Measurements from ENCODE around the gene FOXN1.
A peak's percentile ranks its signal among the peaks of the same experiment; 100 is the strongest.
"Not testable (repeated sequence)": the region's sequence is repeated elsewhere in the genome, so short reads cannot be mapped to it uniquely, and the experiment has no call there.

Gene FOXN1, protein sequence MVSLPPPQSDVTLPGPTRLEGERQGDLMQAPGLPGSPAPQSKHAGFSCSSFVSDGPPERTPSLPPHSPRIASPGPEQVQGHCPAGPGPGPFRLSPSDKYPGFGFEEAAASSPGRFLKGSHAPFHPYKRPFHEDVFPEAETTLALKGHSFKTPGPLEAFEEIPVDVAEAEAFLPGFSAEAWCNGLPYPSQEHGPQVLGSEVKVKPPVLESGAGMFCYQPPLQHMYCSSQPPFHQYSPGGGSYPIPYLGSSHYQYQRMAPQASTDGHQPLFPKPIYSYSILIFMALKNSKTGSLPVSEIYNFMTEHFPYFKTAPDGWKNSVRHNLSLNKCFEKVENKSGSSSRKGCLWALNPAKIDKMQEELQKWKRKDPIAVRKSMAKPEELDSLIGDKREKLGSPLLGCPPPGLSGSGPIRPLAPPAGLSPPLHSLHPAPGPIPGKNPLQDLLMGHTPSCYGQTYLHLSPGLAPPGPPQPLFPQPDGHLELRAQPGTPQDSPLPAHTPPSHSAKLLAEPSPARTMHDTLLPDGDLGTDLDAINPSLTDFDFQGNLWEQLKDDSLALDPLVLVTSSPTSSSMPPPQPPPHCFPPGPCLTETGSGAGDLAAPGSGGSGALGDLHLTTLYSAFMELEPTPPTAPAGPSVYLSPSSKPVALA

DNA sequence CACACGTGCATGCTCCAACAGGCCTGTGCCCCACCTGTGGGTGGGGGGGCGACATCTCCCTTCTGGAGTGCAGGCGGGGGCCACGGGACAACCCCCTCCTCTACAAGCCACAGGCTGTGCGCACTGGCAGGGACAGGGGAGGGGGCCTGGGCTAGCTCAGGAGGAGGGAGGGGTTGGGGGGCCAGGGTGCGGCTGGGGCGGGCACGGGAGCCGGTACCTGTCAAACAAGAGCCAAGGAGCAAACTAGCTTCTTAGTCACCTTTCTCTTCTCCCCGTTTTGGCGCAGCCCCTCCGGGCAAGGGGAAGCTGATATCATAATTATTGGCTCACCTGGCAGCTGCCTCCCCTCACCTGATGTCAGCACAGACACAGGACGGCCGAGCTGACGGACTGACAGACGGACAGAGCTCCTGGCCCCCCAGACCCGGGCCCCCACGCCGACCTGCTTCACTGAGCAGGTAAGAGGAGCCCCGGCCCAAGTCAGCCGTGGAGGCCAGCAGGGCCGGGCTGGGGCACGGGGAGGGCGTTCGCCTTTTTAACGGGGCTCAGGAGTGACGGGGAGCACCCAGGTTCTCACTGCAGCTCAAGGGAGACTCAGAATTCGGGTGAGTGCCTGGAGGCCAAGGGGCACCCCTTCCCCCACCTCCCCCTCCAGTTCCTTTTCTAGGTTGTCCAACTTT is at the start of gene FOXN1:
Gene FOXN1, plus strand, starts transcription at position 363 of the 680 bp plus-strand sequence. CDS start 17,622 bp downstream, outside the sequence.
- no peak for DNase-seq (ENCODE audit: low spot score)

DNA sequence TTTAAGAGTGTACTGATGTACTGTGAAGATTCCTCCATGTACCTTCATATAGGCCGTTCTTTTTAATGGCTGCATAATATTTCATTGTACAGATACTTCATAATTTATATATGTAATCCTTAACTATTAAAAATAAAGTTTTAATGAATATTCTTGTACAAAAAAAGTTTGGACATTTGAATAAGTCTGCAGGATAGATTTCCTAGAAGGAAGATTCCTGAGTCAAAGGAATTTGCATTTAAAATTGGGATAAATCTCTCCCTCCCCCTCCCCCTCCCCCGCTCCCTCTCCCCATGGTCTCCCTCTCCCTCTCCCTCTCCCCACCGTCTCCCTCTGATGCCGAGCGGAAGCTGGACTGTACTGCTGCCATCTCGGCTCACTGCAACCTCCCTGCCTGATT is 48.3 kb upstream of the FOXN1 start:
- DNase-seq (ENCODE audit: low spot score) = no peak

DNA sequence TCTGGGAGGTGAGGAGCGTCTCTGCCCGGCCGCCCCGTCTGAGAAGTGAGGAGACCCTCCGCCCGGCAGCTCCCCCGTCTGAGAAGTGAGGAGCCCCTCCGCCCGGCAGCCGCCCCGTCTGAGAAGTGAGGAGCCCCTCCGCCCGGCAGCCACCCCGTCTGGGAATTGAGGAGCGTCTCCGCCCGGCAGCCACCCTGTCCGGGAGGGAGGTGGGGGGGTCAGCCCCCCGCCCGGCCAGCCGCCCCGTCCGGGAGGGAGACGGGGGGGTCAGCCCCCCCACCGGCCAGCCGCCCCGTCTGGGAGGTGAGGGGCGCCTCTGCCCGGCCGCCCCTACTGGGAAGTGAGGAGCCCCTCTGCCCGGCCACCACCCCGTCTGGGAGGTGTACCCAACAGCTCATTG is 47.3 kb upstream of the FOXN1 start:
- DNase-seq (ENCODE audit: low spot score) = not testable (repeated sequence)

DNA sequence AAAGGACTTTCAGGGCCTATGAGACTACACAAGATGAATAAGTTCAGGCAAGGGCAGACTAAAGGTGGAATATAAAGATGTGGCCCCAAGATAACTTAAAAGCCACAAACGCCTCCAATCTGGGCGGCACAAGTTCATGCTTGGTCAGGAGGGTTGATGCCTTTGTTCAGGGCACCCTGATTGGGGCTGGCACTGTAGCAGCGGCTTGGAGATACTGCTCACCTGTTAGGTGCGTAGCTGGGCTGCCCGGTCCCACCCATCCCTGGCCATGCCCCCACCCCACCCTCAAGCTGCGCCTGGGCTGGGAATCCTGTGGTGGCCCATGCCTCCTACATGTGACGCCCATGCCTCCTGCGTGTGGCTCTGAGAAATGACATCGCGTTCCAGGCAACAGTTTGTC is 45.2 kb upstream of the FOXN1 start:
- DNase-seq (ENCODE audit: low spot score) = no peak

DNA sequence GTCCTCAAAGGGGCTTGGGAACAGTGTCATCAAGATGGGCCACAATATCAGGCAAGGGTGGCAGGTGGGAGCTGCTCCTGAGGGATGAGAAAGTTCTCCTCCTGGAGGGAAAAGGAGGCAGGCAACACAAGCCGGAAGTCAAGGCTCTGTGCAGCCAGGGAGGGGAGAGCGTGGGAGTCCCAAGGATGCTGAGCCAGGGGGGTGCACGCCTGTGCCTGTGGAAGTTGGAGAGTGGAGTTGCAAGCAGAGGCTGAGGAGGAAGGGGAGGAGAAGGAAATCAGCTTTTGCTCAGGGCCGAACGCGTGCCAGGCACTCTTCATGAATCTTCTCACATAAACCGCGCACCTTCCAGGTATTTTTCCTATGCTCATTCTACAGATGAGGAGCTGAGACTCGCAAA is 40.1 kb upstream of the FOXN1 start:
- DNase-seq (ENCODE audit: low spot score) = no peak

DNA sequence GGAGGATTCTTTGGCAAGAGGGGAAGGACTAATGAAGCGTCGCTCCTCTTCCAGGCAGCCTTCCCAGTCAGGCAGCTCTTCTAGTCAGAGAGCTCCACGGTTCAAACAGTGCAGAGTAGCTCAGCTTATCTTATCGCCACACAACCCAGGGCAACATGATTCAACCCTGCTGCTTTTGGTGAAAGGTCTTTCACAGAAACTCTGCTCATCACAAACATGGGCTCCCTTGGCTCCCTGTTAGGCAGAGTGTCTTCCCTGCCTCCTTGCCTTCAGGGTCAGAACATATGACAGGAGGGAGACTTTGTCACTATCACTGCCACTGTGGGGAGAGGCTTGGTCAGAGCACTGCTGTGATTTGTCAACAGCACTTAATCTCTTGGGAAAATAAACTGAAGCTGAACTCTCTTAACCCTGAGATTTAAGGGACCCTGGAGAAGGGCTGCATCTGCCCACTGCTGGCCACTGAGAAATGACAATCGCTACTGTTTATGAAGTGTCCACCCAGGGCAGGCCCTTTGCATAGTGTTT is 39.6 kb upstream of the FOXN1 start:
- peak; percentile 6 for DNase-seq (ENCODE audit: low spot score)

DNA sequence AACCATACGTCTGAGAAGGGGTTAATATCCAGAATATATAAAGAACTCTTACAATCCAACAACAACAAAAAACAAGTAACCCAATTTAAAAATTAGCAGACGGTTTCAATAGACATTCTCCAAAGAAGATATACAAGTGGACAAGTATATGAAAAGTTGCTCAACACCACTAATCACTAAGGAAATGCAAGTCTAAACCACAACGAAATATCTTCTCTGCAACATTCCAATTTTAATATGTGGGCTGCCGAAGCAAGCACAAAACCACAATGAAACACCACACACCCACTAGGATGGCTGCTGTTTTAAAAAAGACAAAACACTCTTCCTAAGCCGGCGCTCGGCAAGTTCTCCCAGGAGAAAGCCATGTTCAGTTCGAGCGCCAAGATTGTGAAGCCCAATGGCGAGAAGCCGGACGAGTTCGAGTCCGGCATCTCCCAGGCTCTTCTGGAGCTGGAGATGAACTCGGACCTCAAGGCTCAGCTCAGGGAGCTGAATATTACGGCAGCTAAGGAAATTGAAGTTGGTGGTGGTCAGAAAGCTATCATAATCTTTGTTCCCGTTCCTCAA is 38.6 kb upstream of the FOXN1 start:
- no peak for DNase-seq (ENCODE audit: low spot score)

DNA sequence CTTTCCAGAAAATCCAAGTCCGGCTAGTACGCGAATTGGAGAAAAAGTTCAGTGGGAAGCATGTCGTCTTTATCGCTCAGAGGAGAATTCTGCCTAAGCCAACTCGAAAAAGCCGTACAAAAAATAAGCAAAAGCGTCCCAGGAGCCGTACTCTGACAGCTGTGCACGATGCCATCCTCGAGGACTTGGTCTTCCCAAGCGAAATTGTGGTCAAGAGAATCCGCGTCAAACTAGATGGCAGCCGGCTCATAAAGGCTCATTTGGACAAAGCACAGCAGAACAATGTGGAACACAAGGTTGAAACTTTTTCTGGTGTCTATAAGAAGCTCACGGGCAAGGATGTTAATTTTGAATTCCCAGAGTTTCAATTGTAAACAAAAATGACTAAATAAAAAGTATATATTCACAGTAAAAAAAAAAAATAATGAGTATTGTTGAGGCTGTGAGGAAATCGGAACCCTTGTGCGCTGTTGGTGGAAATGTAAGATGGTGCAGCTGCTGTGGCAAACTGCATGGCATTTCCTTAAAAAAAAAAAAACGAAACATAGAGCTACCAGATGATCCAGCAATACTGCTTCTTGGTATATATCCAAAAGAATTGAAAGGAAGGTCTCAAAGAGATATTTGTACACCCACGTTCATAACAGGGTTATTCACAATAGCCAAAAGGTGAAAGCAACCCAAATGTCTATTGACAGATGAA is 38.0 kb upstream of the FOXN1 start:
- not testable (repeated sequence) for DNase-seq (ENCODE audit: low spot score)

DNA sequence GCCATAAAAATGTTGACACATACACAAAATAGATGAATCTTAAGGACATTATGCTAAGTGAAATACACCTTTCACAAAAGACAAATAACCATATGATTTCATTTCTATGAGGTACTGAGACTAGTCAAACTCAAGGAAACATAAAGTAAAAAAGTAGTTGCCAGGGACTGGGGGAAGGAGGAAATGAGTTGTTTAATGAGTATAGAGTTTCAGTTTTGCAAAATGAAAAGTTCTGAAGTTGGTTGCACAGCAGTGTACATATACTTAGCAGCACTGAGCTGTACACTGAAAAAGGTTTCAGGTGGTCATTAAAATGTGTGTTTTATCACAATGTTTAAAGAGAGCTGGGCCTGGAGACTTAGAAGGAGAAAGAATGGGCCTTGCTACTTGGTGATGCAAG is 37.4 kb upstream of the FOXN1 start:
- no peak for DNase-seq (ENCODE audit: low spot score)

DNA sequence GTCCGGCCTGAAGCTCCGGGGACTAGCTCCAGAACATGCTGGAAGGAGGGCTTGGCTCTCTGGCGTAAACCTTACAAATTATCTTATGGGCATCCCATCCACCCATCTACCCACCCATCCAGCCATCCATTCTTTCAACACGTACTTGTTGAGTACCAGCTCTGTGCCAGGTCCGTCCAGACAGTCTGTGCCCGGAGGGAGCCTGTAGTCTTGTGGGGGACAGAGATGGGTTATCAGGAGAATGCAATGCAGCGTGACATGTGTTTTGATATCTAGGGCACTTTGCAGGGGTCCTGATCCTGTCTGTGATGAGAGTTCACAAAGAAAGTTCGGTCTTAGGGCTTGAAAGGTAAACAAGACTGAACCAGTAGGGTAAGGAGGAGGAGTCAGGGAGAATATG is 36.8 kb upstream of the FOXN1 start:
- no peak for DNase-seq (ENCODE audit: low spot score)

DNA sequence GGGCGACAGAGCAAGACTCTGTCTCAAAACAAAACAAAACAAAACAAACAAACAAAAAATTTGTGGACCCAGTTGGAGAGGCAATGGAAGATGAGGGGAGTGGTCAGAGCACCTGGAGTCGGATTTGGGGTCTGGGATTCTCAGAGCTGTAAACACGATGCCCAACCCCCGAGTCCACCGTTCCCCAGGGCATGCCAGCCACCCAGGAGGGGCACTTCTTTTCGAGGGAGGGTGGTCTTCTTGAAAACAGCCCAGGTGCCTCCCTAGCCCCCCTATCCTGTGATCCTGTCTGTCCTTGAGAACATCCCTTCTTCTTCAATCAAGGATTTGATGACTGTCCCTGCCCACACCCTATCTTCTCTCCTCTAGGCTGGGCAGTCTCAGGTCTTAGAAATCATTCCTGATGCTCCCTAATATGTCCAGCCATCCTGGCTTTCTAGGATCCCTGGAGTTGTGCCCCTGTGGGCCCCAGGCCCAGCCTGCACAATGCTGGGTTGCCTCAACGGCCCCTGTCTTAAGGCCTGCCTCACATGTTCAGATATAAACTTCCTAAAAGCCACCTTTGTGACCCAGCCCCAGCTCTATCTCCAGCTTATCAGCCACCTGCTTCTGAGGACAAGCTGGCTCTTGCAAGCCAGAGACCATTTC is 35.8 kb upstream of the FOXN1 start:
- no peak for DNase-seq (ENCODE audit: low spot score)

DNA sequence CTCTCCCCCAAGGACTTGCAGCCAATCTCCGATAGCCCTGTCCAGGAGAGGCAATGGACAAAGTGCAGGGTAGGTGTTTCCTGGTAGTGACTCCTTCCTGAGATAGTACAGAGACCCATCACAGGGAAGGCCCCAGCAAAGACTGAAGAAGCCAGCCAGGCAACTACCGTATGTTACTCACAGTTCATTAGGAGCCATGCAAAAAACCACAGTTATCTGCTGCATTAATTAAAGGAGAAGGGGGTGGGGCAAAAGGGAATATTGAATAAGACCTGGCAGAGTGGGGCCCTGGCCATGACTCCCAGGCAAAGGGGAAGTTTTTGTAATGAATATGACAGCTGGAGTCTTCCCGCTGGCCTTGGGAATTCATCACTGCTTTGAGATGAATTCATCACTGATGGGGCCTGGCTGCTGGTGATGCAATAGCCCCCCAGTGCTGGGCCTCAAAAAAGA is 35.2 kb upstream of the FOXN1 start:
- no peak for DNase-seq (ENCODE audit: low spot score)

DNA sequence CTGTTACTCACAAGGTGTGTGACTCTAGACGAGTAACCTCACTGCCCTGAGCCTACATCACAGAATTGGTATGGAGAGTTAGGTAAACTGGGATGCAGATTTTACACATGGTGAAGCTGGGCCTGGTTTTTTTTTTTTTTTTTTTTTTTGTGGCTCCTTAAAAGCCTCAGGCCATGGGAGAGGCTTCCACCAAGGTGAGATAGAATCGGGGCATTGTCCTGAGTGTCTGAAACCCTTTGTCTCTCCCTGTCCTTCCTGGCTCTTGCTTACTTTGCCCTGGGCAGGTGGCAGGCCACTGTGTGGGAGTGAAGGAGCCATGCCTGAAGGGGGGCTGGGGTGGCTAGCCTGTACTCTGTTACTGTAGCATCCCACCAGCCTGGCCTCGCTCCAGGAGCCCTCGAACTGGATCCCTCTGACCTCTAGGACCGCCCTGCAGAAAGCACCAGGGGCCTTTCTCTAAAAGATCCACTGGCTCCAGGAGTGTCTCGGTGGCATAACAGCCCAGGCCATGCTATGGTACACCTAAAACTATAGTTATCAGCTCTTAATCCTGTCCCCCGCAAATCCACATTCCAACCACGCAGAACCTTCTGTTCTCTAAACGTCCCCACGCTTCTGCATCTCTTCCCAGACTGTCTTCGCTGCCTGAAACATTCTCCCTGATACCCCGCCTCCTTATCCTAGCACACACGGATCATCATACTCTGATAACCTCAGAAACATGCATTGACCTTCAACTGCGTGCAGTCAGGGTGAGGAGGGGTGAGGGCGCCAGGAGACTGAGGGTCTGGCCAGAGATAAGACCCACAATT is 34.4 kb upstream of the FOXN1 start:
- DNase-seq (ENCODE audit: low spot score) = no peak

DNA sequence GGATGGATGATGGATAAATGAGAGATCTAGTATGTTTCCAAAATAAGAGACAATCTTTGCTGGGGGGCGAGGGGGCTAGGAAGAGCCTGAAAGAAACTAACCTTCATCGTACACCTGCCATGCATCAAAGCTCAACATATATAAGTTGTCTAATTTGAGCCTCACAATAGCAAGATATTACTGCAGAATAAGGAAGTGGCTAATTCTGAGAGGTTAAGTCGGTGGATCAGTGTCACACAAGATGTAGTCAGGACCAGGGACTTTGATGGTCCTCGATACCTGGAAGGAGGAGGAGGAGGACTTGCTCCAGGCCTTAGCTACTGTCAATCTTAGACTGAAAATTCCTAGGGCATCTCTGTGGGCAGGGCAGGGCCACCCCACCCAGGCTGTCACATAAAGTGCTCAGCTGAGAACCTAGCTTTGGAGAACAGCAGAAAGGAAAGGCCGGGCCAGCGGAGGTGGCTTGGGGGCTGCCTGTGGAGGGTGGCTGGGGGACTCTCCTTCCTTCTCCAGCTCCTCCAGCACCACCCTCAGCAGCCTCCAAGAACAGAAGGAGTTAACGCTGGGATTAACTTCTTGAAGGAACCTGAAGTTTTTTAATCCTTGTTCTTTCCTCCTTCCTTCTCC is 33.2 kb upstream of the FOXN1 start:
- DNase-seq (ENCODE audit: low spot score) = no peak

DNA sequence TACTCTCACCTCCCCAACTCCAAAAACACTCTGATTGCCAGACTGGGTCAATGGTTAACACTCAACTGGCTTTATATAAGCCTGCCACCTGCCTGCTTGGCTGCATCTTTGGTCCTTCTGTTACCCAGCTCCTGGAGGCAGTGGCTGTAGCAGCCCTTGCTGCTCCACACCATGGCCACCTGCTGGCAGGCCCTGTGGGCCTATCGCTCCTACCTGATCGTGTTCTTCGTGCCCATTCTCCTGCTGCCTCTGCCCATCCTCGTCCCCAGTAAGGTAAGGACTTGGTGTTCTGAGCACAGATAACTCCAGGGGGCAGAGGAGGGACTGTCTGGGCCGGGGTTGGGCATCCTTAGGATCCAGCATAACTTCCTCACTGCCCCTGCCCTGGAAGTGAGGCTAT is 32.6 kb upstream of the FOXN1 start, which contains the start of gene SLC13A2:
Gene SLC13A2, plus strand, starts transcription at position 103 of the 400 bp plus-strand sequence. Its CDS starts 69 bp downstream, at position 172.
- no peak for DNase-seq (ENCODE audit: low spot score)

DNA sequence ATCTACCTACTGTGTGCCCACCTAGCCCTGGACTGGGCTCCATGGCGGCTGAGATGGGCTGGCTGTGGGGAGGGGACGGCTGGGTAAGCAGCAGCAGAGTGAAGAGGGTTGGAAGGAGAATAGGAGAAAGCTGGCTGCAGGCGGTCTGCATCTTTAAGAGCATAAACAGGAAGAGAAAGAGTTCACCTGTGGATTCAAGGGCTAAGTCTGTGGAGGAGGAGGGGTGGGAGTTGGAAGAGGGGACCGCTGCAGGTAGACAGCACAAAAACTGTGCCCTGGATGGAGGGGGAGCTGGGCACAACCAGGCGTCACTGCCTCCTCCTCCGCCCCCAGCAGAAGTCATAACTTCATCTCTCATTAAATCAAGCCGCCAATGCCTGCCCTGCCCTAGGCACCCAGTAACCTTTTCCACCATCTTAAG is 32.0 kb upstream of the FOXN1 start:
- no peak for DNase-seq (ENCODE audit: low spot score)

DNA sequence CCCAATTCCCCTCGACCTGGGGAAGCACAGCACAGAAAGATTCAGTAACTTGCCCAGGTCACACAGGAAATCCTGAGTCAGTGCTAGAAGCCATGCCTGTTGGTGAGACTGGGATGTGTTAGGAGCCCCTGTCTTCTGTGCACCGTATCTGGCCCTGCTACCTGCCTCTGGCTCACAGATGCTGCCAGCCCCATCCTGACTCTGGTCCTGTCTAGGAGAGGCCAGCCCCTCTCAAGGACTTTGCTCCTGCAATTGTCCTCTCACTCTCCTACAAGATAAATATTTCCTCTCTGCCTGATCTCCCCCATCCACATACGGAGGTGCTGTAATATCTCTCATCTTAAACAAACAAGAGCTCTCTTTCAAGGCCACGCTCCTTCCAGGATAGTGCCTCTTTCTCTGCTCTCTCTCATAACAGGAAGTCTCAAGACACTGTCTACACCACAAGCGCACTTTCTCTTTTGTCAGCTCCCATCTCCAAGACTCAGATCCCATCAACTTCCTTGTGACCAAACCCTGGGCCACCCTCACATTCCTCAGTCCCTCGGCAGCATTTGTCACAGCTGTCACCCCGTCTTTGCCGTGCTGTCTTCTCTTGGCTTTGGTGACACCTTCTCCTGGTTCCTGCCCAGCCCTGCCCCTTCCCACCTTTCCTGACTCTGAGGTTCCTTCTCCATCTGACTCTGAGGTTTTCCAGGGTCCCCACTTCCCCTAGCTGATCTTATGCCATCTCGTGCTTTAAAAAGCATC is 30.8 kb upstream of the FOXN1 start:
- no peak for DNase-seq (ENCODE audit: low spot score)

DNA sequence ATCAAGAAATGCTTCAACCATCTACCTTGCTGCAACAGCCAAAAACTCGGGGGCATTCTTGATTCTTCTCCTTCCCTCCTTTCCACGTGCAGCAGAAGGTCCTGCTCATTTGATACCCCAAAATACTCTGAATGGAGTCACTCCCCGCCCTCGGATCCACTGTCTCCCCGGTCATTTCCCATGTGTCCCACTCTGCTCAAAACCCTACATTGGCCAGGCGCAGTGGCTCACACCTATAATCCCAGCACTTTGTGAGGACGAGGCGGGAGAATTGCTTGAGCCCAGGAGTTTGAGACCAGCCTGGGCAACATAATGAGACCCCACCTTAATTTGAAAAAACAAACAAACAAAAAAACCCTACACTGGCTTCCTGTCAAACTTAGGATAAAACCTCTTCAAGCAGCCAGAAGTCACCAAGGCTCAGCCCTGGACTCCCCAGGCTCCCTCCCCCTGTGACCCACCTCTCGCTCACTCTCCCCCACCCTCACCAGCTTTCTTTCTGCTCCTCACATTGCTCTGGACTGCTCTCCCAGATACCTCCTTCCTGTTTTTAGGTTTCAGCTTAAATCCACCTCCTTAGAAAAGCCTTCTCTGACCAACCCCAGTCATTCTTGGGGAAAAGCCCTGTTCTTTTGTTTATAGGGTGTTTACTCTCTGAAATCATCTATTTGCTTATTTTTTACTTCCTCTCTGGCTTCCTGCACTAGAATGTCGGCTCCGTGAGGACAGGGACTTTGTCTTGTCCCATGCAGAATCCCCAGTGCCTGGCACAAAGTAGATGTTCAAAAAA is 29.9 kb upstream of the FOXN1 start:
- no peak for DNase-seq (ENCODE audit: low spot score)

Measured in hematopoietic multipotent progenitor cell treated with erythropoietin and hydrocortisone succinate and interleukin-3 and kit ligand, for 15 days (in vitro differentiated cells).